ENCODE data around the gene BAIAP3.

The BAIAP3 gene

GRCh38 chr16:1330931-1331711, 2.3 kb upstream of the BAIAP3 start:
- Histone ChIP-seq H3K4me3 (peak overlapping the region; percentile 70), H3K27ac (no peak overlapping the region)
- DNase-seq (ENCODE audit: low spot score): no peak
- TF ChIP-seq, protein P1, sequence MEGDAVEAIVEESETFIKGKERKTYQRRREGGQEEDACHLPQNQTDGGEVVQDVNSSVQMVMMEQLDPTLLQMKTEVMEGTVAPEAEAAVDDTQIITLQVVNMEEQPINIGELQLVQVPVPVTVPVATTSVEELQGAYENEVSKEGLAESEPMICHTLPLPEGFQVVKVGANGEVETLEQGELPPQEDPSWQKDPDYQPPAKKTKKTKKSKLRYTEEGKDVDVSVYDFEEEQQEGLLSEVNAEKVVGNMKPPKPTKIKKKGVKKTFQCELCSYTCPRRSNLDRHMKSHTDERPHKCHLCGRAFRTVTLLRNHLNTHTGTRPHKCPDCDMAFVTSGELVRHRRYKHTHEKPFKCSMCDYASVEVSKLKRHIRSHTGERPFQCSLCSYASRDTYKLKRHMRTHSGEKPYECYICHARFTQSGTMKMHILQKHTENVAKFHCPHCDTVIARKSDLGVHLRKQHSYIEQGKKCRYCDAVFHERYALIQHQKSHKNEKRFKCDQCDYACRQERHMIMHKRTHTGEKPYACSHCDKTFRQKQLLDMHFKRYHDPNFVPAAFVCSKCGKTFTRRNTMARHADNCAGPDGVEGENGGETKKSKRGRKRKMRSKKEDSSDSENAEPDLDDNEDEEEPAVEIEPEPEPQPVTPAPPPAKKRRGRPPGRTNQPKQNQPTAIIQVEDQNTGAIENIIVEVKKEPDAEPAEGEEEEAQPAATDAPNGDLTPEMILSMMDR (IDR thresholded peaks at IDR 0.05): no peak

DNA sequence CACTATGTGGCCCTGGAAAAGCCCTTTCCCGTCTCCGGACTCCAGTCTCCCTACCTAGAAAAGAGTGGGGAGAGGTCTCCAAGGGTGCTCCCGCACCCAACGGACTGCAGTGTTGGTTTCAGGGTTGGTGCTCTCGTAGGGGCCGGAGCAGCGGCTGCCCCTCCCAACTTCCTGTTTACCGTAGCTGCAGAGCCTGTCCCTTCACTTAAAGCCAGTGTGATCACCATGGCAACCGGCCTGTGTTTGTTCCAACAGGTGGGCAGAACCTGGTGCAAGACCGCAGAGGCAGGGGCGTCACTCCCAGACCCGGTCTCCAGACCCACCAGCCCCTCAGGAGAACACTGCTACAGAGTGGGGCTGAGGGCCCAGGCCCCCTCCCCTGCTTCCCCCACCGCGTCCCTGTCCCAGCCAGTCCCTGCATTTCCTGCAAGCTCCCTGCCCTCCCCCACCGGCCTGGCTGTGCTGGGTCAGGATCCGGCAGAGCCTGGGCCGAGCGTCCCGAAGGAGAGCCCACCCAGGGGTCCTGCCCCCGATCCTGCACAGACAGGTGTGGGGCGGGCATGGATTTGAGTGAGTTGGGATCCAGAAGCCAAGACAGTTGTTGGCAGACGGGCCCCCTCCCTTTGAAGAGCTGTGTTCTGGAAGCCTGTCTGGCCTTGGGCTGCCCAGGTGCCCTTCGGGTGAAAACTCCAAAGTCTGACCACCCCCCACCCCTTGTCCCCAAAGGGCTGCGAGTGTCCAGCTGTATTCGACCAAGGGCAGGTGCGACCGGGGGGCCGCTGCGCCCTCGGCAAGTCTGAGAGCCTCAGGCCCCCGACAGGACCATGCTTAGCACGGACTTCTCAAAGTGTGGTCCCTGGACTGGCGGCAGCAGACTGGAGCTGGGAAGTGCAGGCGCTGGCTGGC, 1.5 kb upstream of the BAIAP3 start:
- Histone ChIP-seq H3K27ac (no peak overlapping the region), H3K4me3 (peak overlapping the region; percentile 70)
- DNase-seq (ENCODE audit: low spot score): no peak
- TF ChIP-seq, protein P1 (IDR thresholded peaks at IDR 0.05): no peak

DNA sequence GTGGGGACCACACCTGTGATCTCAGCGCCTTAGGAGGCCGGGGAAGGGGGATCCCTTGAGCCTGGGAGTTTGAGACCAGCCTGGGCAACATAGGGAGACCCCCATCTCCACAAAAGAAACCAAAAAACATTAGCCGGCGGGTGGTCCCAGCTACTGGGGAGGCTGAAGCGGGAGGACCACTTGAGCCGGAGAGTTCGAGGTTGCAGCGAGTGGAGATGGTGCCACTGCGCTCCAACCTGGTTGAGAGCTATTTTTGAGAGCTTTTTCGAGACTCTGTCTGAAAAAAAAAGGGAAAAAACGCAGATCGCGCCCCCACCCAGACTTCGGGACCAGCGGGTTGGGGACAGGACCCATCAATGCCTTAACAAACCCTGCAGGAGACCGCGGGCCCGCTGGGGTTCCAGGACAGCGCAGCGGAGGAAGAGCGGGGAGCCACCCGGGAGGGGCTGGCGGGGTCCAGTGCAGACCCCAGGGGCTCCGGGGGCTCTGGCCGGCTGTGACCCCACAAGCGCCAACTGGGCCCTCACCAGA, 762 bp upstream of the BAIAP3 start:
- H3K27ac ChIP-seq: no peak overlapping the region
- TF ChIP-seq, protein P1 (IDR thresholded peaks at IDR 0.05): no peak
- no peak for DNase-seq (ENCODE audit: low spot score)
- peak overlapping the region; percentile 70 for H3K4me3 ChIP-seq

DNA sequence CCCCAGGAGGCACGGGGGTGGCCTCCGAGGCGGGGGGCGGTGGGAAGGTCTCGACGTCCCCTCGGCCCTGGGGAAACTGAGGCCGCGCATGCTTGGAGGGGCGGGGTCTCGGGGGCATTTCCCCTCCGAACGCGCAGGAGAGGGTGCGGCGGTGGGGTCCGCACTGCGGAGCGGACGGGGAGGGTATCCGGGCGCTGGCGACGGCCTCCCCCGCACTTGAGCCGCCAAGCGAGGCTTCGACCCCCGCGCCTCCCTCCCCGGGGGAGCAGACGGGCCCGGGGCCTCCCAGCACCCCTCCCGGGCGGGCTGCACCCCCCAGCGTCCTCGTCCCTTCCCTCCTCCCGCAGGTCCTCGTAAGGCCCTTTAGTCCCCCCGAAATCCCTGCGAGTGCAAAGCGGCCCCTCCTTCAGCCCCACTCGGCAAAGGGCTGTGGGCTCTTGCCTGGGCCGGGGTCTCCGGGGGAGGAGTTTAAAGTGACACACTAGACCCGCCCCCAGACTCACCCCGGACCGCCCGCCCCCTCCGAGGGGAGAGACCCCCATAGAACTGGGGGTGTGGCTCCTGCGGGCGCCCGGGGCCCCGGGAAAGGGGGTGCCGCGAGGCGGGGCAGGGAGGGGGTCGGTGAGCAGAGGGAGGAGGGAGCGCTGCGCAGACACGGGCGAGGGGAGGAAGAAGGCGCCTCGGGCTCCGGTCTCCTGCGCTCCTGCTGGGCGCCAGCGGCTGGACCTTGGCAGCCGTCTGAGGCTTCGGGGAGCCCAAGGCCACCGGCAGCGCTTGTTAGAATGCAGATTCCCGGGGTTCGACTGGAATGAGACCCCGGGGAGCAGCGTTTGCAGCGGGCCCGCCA, 632 bp downstream of the BAIAP3 start:
- Histone ChIP-seq H3K27ac (no peak overlapping the region), H3K4me3 (peak overlapping the region; percentile 70)
- no peak for DNase-seq (ENCODE audit: low spot score)
- TF ChIP-seq, protein P1 (IDR thresholded peaks at IDR 0.05): no peak

- H3K27ac ChIP-seq: no peak overlapping the region
These were observed 1.3 kb downstream of the BAIAP3 start for GRCh38 chr16:1334739-1335138.

More at GRCh38 chr16:1334739-1335138, 1.3 kb downstream of the BAIAP3 start:
- TF ChIP-seq, protein P1 (IDR thresholded peaks at IDR 0.05): no peak
- DNase-seq (ENCODE audit: low spot score): no peak
- H3K4me3 ChIP-seq: no peak overlapping the region
